HG03457 (cell line): ENCODE data around the gene SLC2A8.

Experiments used
- ATAC-seq: cut with Tn5 transposase; IDR thresholded peaks from one replicate; pipeline ENCODE4 v1.9.1; 2021; ENCODE audit warnings: moderate number of reproducible peaks; ENCODE audit not compliant: unreplicated experiment

SLC2A8 gene

GRCh38 chr9:127398715-127399400 lies 1.9 kb downstream of the SLC2A8 start:
- no peak for ATAC-seq

DNA sequence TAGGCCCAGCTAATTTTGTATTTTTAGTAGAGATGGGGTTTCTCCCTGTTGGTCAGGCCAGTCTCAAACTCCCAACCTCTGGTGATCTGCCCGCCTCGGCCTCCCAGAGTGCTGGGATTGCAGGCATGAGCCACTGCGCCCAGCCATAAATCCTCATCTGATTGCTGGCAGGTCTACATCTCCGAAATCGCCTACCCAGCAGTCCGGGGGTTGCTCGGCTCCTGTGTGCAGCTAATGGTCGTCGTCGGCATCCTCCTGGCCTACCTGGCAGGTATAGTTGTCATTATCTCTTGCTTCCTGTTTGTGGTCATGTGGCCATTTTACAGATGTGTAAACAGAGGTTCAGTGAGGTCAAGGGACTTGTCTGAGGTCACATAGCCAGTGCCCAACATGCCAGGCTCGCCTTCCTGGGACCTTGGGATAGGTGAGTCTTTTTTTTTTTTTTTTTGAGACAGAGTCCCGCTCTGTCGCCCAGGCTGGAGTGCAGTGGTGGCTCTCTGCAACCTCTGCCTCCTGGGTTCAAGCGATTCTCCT lies 2.8 kb downstream of the SLC2A8 start:
- ATAC-seq, result no peak

DNA sequence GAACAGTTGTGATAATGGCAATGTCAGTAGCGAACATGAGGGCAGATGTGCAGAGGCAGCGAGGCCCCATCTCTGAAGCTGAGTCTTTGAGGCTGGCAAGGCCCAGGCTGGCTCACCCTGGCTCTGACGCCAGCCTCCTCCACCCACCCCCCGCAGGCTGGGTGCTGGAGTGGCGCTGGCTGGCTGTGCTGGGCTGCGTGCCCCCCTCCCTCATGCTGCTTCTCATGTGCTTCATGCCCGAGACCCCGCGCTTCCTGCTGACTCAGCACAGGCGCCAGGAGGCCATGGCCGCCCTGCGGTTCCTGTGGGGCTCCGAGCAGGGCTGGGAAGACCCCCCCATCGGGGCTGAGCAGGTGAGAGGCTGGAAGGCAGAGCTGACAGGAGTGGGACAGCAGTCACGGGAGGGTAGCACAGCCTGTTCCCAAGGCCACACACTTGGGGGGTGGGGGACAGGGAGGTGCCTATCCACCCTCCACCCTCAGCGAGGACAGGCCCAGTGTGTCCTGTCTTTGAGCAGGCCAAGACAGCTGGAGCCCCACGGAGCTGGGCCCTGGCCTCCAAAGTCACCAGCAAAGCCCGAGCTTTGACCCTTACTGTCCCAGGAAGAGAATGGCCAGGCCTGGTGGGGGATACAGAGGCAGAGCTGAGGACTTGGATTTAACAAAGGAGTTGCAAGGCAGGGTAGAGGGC lies 5.6 kb downstream of the SLC2A8 start:
- no peak for ATAC-seq

DNA sequence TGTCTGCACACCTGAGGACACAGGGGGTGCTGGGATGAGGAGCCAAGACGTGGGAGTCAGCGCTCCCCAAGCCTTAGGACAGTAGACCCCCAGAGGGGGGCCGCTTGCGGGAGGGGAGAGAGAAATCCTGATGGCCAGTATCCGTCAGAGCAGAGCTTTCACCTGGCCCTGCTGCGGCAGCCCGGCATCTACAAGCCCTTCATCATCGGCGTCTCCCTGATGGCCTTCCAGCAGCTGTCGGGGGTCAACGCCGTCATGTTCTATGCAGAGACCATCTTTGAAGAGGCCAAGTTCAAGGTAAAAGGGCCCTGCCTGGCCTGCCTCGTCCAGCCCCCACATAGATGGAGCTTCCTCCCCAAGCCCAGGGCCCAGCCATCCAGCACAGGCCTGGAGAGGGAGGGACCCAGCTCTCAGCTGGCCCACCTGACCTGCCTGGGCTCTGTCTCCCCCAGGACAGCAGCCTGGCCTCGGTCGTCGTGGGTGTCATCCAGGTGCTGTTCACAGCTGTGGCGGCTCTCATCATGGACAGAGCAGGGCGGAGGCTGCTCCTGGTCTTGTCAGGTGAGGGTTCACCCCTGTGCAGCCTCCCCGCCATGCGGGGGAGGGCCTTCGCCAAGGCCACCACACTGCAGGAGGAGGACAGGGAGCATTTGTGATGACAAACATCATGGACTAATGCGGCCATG lies 6.7 kb downstream of the SLC2A8 start:
- no peak for ATAC-seq

DNA sequence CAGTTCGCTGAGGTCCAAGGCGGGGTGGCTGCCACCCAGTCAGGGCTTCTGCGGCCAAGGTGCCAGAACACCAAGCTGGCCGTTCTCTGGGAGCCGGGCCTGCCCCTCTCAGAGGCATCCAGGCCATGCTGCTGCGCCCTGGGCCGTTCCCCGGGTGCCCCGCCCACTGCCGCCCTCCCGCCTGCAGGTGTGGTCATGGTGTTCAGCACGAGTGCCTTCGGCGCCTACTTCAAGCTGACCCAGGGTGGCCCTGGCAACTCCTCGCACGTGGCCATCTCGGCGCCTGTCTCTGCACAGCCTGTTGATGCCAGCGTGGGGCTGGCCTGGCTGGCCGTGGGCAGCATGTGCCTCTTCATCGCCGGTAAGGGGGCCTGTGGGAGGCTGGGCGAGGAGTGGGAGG lies 7.7 kb downstream of the SLC2A8 start:
- ATAC-seq, result no peak

DNA sequence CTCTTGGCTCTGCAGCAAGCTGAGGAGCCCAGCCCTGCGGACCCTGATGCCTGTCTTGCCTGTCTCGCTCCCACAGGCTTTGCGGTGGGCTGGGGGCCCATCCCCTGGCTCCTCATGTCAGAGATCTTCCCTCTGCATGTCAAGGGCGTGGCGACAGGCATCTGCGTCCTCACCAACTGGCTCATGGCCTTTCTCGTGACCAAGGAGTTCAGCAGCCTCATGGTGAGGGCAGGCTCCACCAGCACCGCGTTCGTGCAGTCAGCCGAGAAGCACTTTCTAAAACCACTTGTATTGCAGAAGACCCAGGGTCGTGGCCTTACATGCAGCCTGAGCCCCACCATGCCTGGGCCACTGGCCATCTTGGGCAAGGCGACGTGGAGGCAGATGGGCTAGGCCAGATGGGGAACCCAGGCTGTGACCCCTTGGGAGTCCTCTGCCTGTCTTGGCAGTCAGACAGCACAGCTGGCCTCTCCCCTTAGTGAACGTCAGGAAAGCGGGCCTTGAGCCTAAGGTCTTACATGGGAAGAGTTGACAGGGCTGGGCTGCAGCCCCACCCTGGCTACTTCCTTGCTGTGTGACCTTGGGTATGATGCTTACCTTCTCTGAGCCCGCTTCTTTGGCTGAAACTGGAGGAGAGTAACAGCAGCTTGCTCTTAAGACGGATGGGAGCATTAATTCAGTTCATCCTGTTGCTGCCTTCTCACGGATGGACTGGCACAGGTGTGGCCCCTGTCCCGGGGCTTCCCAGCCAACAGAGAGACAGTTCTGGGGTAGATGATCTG lies 8.6 kb downstream of the SLC2A8 start:
- ATAC-seq, result no peak

DNA sequence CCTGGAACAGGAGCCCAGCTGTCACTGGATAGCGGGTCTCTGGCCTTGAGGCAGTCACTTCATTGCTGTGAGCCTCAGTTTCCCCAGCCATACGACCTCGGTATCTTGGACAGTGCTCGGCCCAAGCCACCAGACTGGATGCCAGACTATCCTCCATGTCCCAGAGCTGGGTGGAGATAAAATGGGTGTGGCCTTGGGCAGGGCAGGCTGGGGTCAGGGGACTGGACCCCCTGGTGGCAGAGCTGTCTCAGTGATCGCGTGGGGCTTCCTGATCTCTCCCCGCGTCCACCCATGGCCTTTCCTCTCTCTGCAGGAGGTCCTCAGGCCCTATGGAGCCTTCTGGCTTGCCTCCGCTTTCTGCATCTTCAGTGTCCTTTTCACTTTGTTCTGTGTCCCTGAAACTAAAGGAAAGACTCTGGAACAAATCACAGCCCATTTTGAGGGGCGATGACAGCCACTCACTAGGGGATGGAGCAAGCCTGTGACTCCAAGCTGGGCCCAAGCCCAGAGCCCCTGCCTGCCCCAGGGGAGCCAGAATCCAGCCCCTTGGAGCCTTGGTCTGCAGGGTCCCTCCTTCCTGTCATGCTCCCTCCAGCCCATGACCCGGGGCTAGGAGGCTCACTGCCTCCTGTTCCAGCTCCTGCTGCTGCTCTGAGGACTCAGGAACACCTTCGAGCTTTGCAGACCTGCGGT lies 10.0 kb downstream of the SLC2A8 start:
- no peak for ATAC-seq

DNA sequence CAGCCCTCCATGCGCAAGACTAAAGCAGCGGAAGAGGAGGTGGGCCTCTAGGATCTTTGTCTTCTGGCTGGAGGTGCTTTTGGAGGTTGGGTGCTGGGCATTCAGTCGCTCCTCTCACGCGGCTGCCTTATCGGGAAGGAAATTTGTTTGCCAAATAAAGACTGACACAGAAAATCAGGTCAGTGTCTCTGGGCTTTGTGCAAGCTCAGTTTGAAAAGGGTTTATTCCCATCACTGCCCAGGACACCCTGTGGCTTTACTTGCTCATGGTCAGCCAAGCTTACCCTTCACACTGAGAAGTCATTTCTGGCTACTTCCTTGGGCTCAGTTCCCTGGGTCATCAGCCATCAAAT lies 10.5 kb downstream of the SLC2A8 start:
- ATAC-seq, result no peak

GRCh38 chr9:127411122-127411521 lies 14.2 kb downstream of the SLC2A8 start:
- ATAC-seq, result no peak

GRCh38 chr9:127415141-127415540 lies 18.2 kb downstream of the SLC2A8 start:
- no peak for ATAC-seq

DNA sequence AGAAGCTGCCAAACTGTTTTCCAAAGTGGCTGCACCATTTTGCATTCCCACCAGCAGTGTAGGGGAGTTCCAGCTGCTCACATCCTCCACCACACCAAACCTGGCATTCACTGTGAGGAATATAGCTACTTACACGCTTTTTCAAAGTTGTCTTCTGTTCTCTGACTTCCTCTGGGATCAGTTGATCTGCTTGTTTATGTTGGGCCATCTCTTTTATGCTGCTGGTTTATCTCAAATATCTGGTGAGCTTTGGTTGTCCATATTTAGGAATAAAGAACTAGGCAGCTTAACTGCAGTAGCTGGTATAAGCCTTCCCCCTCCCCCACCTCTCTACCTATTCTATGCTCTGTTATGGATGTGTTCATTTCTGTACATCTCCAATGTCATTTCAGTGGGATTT lies 18.7 kb downstream of the SLC2A8 start:
- no peak for ATAC-seq

DNA sequence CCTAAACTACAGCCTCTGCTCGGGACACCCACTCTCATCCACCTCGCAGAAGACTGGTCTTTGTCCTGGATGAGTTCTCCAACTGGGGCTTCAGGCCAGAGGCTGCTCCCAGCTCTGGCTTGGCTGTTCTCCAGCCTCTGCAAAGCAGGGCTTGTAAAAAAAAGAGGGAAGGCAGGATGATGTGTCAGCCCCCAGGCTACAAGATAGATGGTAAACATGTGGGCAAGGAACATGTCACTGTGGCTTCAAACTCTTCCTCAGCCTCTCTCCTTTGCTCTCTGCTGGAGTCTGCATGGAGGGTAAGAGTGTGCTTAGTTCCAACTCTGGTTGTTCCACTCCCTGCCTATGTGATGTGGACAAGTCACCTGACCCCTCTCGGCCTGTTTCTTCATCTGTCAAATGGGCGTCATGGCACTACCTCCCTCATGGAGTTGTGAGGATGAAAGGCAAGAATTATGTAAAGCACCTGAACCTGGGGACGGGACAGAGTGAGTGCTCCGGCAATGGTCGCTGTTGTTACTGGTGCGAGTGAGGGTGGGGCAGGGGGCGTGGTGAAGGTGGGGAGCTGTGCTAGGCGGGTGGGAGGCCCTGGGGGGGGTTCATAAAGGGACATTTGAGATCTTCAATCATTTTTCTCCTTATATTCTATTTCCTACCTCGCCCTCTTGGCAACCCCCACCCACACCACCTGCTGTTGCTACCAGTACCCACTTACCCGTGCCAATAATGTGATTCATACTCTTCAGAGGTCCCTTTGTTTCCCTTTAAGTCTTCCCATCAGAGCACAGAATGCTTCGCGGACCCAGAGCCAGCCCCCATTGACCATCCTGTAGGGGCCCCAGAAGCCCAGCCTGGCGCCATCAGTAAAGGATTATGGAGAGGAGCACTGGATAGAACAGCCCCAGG lies 20.4 kb downstream of the SLC2A8 start:
- no peak for ATAC-seq

GRCh38 chr9:127418037-127418471 lies 21.1 kb downstream of the SLC2A8 start:
- no peak for ATAC-seq

DNA sequence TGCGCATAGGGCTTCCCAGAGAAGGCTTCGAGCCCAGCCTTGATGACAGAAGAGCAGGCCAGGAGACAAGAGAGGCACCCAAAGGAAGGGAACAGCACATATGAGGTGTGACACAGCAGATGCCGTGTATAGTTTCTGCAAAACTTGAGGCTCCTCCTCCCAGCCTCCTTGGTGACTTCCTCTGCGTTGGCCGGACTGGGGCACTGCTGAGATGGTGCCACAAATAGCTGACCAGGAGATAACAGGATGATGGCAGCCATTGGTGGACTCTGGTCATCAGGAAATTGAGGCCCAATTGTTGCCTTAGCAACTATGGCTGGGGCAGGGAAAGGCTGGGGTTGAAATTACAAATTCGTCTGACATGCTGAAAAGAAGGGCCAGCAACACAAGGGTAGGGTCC lies 22.4 kb downstream of the SLC2A8 start:
- no peak for ATAC-seq

GRCh38 chr9:127421057-127421456 lies 24.1 kb downstream of the SLC2A8 start:
- ATAC-seq, result no peak

DNA sequence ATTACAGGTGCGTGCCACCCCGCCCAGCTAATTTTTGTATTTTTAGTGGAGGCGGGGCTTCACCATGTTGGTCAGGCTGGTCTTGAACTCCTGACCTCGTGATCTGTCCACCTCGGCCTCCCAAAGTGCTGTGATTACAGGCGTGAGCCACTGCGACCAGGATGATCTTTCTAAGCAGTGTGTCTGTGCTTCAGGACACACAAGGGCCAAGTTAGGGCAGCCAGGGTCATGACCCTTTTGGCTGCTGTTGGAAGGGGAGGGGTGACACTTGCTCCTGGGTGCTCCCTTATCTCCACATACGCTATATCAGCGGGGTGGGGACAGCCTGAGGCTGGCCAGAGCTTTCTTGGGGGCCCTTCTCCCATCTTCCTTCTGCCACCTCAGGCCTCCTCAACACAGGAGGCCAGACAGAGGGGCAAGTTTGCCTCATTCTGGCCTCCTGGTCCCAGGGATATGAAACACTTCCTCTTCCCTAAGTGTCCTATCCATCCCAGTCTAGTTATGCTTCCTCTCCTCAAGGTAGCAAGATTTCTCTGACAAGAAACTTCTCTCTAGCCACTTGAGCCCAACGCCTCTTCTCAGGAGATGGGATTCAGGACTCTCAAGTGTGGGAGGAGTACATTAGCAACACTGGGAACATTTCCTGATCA lies 25.3 kb downstream of the SLC2A8 start:
- no peak for ATAC-seq

DNA sequence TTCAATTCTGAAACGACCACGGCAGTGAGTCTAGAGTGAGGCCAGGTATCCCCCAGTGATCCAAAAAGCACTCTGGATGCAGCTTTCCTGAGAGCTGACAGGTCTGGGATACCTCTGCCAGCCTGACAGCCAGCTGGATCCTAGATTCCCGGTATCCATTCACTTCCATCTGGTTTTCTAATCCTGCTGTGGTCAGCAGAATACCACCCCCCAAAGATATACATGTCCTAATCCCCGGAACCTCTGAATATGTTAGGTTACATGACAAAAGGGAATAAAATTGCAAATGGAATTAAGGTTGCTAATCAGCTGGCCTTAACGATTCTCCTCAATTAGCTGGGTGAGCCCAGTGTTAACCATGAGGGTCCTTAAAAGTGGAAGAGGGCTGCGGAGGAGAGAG lies 25.8 kb downstream of the SLC2A8 start:
- ATAC-seq, result no peak

- ATAC-seq, result no peak
Measured at GRCh38 chr9:127423476-127423933, 26.5 kb downstream of the SLC2A8 start.
